Spleen (tissue), 7 donors: Measurements from ENCODE around the gene KREMEN2.

Experiments
- CTCF ChIP-seq, 11 experiments: fragments of 200-600 bp in 7 of 11; fragments of 450-650 bp in 4 of 11; sonication (generic) in 4 of 11; IDR thresholded peaks in 8 of 11; conservative IDR thresholded peaks in 3 of 11; 1 replicate in 7 of 11; 2 replicates in 4 of 11; pipeline versions ENCODE4 v1.4.0 to v1.8.0; 2016 to 2021; ENCODE audit warnings: antibody characterized with exemption in 11 of 11, inconsistent platforms in 4 of 11, mild to moderate bottlenecking in 1 of 11
- POLR2A ChIP-seq, 3 donors: fragments of 450-650 bp; IDR thresholded peaks; one replicate each; pipeline ENCODE4 v1.5.1; 2017; ENCODE audit warnings: antibody characterized with exemption in 3 of 3, mild to moderate bottlenecking in 1 of 3
- POLR2AphosphoS5 ChIP-seq, 3 donors: sonication (generic); formaldehyde crosslinking; IDR thresholded peaks; one replicate each; pipeline ENCODE4 v1.5.1; 2017; ENCODE audit warnings: antibody characterized with exemption in 3 of 3
- donor health status: DM: no; HTN: no; CAD: no; lungs with moderate emphysema.
- donor health status: DM: no; HTN: no; CAD: no.
- donor health status: DM: no; HTN: no; CAD: no.

- TF ChIP-seq CTCF (IDR thresholded peaks at IDR 0.05 in 8 of 11, conservative IDR thresholded peaks at IDR 0.05 in 3 of 11) (no peak), POLR2AphosphoS5 (IDR thresholded peaks at IDR 0.05) (no peak), POLR2A (IDR thresholded peaks at IDR 0.05) (no peak)
Observed at GRCh38 chr16:3010510-3010909, 46.4 kb downstream of the KREMEN2 start.
